Superior temporal gyrus (tissue), 1 donor: ENCODE data around the gene SBF1.
"Not testable (repeated sequence)": the region's sequence is repeated elsewhere in the genome, so short reads cannot be mapped to it uniquely, and the experiment has no call there.

Experiments used
- DNase-seq: peaks from one replicate; pipeline ENCODE4 v3.0.0-alpha.2; 2016; ENCODE audit errors: extremely low spot score

SBF1 gene

GRCh38 chr22:50445880-50446707, 28.7 kb downstream of the SBF1 start:
- DNase-seq: no peak

GRCh38 chr22:50445071-50445879, 29.6 kb downstream of the SBF1 start:
- no peak for DNase-seq

GRCh38 chr22:50444663-50445062, 30.2 kb downstream of the SBF1 start:
- no peak for DNase-seq

GRCh38 chr22:50443801-50444625, 30.8 kb downstream of the SBF1 start:
- no peak for DNase-seq

- no peak for DNase-seq
Observed at GRCh38 chr22:50443197-50443596, 31.6 kb downstream of the SBF1 start.

GRCh38 chr22:50441428-50441993, 33.3 kb downstream of the SBF1 start:
- no peak for DNase-seq

- no peak for DNase-seq
Observed at GRCh38 chr22:50440544-50441249, 34.1 kb downstream of the SBF1 start.

- no peak for DNase-seq
Observed at GRCh38 chr22:50439871-50440331, 34.9 kb downstream of the SBF1 start.

- no peak for DNase-seq
Observed at GRCh38 chr22:50439314-50439870, 35.4 kb downstream of the SBF1 start.

- DNase-seq: no peak
Observed at GRCh38 chr22:50438305-50439275, 36.2 kb downstream of the SBF1 start.

GRCh38 chr22:50437511-50438304, 37.1 kb downstream of the SBF1 start:
- DNase-seq: no peak

GRCh38 chr22:50436841-50437341, 37.9 kb downstream of the SBF1 start:
- DNase-seq: no peak

- DNase-seq: no peak
Observed at GRCh38 chr22:50436015-50436830, 38.6 kb downstream of the SBF1 start.

- no peak for DNase-seq
Observed at GRCh38 chr22:50435291-50436014, 39.4 kb downstream of the SBF1 start.

GRCh38 chr22:50434849-50435248, 40.0 kb downstream of the SBF1 start:
- no peak for DNase-seq

- not testable (repeated sequence) for DNase-seq
Observed at GRCh38 chr22:50432877-50433510, 41.8 kb downstream of the SBF1 start.
